K562 (cell line): ENCODE results near the gene ADGRB2. TPM values are rescaled to one million over a fixed set of nuclear protein-coding genes. Genes with fewer than 3 reads are reported as not detected.

ENCODE experiments used
- NBN ChIP-seq: fragments of 450-650 bp; IDR thresholded peaks from 2 replicates; pipeline ENCODE4 v1.6.1; 2016; ENCODE audit warnings: low read depth, mild to moderate bottlenecking
- PCBP1 ChIP-seq: fragments of 200-400 bp; formaldehyde crosslinking; IDR thresholded peaks from 2 replicates; pipeline ENCODE4 v1.6.1; 2018; ENCODE audit warnings: mild to moderate bottlenecking, low read depth, low read length; ENCODE audit not compliant: poor library complexity, severe bottlenecking
- PHF20 ChIP-seq: fragments of 450-650 bp; IDR thresholded peaks from 2 replicates; pipeline ENCODE4 v1.6.1; 2018; ENCODE audit not compliant: partially characterized antibody
- PTTG1 ChIP-seq: fragments of 450-650 bp; IDR thresholded peaks from 2 replicates; pipeline ENCODE4 v1.6.1; 2016; ENCODE audit warnings: low read depth, mild to moderate bottlenecking, missing genetic modification characterization, missing compliant biosample characterization
- PYGO2 ChIP-seq: fragments of 450-650 bp; IDR thresholded peaks from 2 replicates; pipeline ENCODE4 v1.6.1; 2016; ENCODE audit warnings: mild to moderate bottlenecking, missing genetic modification characterization, moderate library complexity, missing compliant biosample characterization
- ZC3H4 ChIP-seq: sonication (generic); formaldehyde crosslinking; IDR thresholded peaks from 2 replicates; pipeline ENCODE4 v1.9.0; 2021; ENCODE audit warnings: missing genetic modification reagents, borderline replicate concordance
- ZNF143 ChIP-seq: sonication (generic); formaldehyde crosslinking; IDR thresholded peaks from 2 replicates; pipeline ENCODE4 v1.9.0; 2022; ENCODE audit warnings: mild to moderate bottlenecking, missing genetic modification reagents
- ZNF57 ChIP-seq: fragments of 450-650 bp; formaldehyde crosslinking; IDR thresholded peaks from 2 replicates; pipeline ENCODE4 v1.4.0; 2020; ENCODE audit warnings: mild to moderate bottlenecking, moderate library complexity
- polyA plus RNA-seq, 8 experiments: library from polyadenylated mRNA; depleted of rRNA in 4 of 8; stranded (reverse) in 5 of 8; unstranded in 3 of 8; fragments of >200 nt; fragmentation: Nextera tagmentation in 2 of 8; fragmentation: Illumina TruSeq in 1 of 8; extraction: Ambion mirVana in 2 of 8; extraction: Trizol in 1 of 8; gene quantifications; 2 replicates each; pipeline versions ENCODE4 v1.2.1 to v1.2.3, GENCODE V29; 2011 to 2014; ENCODE audit warnings: inconsistent platforms in 1 of 8, missing spikeins in 1 of 8
- total RNA-seq, 7 experiments: library from RNA; depleted of rRNA in 6 of 7; stranded (reverse); fragments of >200 nt in 6 of 7; fragmentation: Illumina TruSeq in 2 of 7; extraction: Trizol in 2 of 7; gene quantifications; 2 replicates each; pipeline versions ENCODE4 v1.2.1 to v1.2.3, GENCODE V29; 2011 to 2021; ENCODE audit warnings: low replicate concordance in 1 of 7
- TF ChIP-seq, protein P1 (sequence below), 3 experiments: fragments of 200-800 bp in 1 of 3; fragments of 250-450 bp in 1 of 3; fragments of 450-650 bp in 1 of 3; sonication (Bioruptor Pico) in 1 of 3; sonication (Bioruptor generic) in 1 of 3; formaldehyde crosslinking in 1 of 3; IDR thresholded peaks; 2 replicates each; pipeline versions ENCODE4 v1.6.1 to v1.8.0; 2016 to 2022; ENCODE audit warnings: mild to moderate bottlenecking in 2 of 3, missing genetic modification characterization in 2 of 3, missing compliant biosample characterization in 1 of 3, moderate library complexity in 1 of 3
- TF ChIP-seq, protein P2 (sequence below): conservative IDR thresholded peaks from 2 replicates; pipeline ENCODE4 v1.6.1; 2011; ENCODE audit warnings: low read depth, mild to moderate bottlenecking, low read length; ENCODE audit not compliant: control insufficient read depth
- TF ChIP-seq, protein P3 (sequence below): sonication (generic); formaldehyde crosslinking; IDR thresholded peaks from 2 replicates; pipeline ENCODE4 v1.9.0; 2022; ENCODE audit warnings: mild to moderate bottlenecking, missing genetic modification reagents
- TF ChIP-seq, protein P4 (sequence below), 2 experiments: fragments of 450-650 bp in 1 of 2; sonication (generic) in 1 of 2; formaldehyde crosslinking; conservative IDR thresholded peaks; 2 replicates each; pipeline versions ENCODE4 v1.4.0 to v1.8.1; 2020 to 2022; ENCODE audit warnings: mild to moderate bottlenecking in 1 of 2, missing genetic modification reagents in 1 of 2
- TF ChIP-seq, protein P5 (sequence below): fragments of 450-650 bp; IDR thresholded peaks from 2 replicates; pipeline ENCODE4 v1.6.1; 2016; ENCODE audit warnings: missing biosample characterization, missing genetic modification characterization
- TF ChIP-seq, protein P6 (sequence below): sonication (generic); formaldehyde crosslinking; IDR thresholded peaks from 2 replicates; pipeline ENCODE4 v1.8.1; 2023; ENCODE audit warnings: missing genetic modification reagents, mild to moderate bottlenecking, borderline replicate concordance

Gene ADGRB2
- total and polyA plus RNA-seq, 9 of the 15 experiments (the other 6 are each of a cell fraction or from before 2014, with no cell fraction given): 0.04 to 0.23 (median 0.20) TPM; not detected in 2

DNA sequence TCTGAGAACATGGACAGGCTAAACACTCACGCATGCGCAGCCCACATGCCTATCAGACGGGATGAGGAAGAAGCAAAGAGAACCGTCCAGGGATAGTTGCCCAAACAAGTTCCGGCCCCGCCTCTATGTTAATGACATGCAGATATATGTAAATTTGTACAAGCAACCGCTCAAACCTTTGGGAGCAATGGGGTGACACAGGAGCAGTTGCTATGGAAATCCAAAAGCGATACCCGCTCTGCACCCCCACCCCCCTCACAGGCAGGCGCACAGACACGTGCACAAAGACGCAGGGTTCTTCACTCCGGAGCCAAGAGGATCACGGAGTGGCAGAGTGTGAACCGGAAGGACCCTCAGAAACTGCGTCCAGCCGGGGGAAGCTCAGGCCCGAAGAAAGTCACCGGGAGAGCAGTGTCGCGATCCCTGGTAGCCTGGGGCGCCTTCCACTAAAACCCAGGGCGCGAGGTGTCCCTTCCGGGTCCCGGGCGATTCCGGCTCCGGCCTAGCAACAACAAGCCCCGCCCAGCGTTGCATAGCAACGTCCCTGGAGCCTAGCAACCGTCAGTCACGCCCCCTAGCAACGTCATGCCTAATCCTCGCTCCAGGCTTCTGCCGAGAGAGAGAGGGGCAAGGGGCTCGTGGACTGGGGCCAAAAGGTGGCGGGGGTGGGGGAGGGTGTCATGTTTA is 24.1 kb upstream of the ADGRB2 start (continued):
- TF ChIP-seq, protein P1, sequence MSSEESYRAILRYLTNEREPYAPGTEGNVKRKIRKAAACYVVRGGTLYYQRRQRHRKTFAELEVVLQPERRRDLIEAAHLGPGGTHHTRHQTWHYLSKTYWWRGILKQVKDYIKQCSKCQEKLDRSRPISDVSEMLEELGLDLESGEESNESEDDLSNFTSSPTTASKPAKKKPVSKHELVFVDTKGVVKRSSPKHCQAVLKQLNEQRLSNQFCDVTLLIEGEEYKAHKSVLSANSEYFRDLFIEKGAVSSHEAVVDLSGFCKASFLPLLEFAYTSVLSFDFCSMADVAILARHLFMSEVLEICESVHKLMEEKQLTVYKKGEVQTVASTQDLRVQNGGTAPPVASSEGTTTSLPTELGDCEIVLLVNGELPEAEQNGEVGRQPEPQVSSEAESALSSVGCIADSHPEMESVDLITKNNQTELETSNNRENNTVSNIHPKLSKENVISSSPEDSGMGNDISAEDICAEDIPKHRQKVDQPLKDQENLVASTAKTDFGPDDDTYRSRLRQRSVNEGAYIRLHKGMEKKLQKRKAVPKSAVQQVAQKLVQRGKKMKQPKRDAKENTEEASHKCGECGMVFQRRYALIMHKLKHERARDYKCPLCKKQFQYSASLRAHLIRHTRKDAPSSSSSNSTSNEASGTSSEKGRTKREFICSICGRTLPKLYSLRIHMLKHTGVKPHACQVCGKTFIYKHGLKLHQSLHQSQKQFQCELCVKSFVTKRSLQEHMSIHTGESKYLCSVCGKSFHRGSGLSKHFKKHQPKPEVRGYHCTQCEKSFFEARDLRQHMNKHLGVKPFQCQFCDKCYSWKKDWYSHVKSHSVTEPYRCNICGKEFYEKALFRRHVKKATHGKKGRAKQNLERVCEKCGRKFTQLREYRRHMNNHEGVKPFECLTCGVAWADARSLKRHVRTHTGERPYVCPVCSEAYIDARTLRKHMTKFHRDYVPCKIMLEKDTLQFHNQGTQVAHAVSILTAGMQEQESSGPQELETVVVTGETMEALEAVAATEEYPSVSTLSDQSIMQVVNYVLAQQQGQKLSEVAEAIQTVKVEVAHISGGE (CRISPR knock-in tag; IDR thresholded peaks at IDR 0.05): peak in 1 of 3 experiments; percentile 92; a peak in 2 of 6 replicates
- TF ChIP-seq, protein P2, sequence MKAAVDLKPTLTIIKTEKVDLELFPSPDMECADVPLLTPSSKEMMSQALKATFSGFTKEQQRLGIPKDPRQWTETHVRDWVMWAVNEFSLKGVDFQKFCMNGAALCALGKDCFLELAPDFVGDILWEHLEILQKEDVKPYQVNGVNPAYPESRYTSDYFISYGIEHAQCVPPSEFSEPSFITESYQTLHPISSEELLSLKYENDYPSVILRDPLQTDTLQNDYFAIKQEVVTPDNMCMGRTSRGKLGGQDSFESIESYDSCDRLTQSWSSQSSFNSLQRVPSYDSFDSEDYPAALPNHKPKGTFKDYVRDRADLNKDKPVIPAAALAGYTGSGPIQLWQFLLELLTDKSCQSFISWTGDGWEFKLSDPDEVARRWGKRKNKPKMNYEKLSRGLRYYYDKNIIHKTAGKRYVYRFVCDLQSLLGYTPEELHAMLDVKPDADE: no peak; the same call in 1 of the 2 replicates
- TF ChIP-seq, protein P3, sequence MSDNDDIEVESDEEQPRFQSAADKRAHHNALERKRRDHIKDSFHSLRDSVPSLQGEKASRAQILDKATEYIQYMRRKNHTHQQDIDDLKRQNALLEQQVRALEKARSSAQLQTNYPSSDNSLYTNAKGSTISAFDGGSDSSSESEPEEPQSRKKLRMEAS (CRISPR knock-in tag): peak; percentile 40; the same call in 1 of the 2 replicates
- TF ChIP-seq, protein P4, sequence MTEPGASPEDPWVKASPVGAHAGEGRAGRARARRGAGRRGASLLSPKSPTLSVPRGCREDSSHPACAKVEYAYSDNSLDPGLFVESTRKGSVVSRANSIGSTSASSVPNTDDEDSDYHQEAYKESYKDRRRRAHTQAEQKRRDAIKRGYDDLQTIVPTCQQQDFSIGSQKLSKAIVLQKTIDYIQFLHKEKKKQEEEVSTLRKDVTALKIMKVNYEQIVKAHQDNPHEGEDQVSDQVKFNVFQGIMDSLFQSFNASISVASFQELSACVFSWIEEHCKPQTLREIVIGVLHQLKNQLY (CRISPR knock-in tag; conservative IDR thresholded peaks at IDR 0.05): peak in 1 of 2 experiments; percentile 64; a peak in 1 of 4 replicates
- TF ChIP-seq NBN: peak; percentile 67
- TF ChIP-seq PCBP1: no peak
- TF ChIP-seq, protein P5, sequence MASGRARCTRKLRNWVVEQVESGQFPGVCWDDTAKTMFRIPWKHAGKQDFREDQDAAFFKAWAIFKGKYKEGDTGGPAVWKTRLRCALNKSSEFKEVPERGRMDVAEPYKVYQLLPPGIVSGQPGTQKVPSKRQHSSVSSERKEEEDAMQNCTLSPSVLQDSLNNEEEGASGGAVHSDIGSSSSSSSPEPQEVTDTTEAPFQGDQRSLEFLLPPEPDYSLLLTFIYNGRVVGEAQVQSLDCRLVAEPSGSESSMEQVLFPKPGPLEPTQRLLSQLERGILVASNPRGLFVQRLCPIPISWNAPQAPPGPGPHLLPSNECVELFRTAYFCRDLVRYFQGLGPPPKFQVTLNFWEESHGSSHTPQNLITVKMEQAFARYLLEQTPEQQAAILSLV (tag): no peak
- no peak for TF ChIP-seq ZC3H4
- no peak for TF ChIP-seq PTTG1 (tag)
- no peak for TF ChIP-seq ZNF143 (CRISPR knock-in tag)
- peak; percentile 47 for TF ChIP-seq PHF20
- TF ChIP-seq, protein P6, sequence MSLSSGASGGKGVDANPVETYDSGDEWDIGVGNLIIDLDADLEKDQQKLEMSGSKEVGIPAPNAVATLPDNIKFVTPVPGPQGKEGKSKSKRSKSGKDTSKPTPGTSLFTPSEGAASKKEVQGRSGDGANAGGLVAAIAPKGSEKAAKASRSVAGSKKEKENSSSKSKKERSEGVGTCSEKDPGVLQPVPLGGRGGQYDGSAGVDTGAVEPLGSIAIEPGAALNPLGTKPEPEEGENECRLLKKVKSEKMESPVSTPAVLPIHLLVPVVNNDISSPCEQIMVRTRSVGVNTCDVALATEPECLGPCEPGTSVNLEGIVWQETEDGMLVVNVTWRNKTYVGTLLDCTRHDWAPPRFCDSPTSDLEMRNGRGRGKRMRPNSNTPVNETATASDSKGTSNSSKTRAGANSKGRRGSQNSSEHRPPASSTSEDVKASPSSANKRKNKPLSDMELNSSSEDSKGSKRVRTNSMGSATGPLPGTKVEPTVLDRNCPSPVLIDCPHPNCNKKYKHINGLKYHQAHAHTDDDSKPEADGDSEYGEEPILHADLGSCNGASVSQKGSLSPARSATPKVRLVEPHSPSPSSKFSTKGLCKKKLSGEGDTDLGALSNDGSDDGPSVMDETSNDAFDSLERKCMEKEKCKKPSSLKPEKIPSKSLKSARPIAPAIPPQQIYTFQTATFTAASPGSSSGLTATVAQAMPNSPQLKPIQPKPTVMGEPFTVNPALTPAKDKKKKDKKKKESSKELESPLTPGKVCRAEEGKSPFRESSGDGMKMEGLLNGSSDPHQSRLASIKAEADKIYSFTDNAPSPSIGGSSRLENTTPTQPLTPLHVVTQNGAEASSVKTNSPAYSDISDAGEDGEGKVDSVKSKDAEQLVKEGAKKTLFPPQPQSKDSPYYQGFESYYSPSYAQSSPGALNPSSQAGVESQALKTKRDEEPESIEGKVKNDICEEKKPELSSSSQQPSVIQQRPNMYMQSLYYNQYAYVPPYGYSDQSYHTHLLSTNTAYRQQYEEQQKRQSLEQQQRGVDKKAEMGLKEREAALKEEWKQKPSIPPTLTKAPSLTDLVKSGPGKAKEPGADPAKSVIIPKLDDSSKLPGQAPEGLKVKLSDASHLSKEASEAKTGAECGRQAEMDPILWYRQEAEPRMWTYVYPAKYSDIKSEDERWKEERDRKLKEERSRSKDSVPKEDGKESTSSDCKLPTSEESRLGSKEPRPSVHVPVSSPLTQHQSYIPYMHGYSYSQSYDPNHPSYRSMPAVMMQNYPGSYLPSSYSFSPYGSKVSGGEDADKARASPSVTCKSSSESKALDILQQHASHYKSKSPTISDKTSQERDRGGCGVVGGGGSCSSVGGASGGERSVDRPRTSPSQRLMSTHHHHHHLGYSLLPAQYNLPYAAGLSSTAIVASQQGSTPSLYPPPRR (CRISPR knock-in tag): no peak
- TF ChIP-seq PYGO2 (tag): no peak
- no peak for TF ChIP-seq ZNF57 (CRISPR knock-in tag)
